NCI-H2196 (cell line): ENCODE data around the gene ZYG11A.
A peak's percentile ranks its signal among the peaks of the same experiment; 100 is the strongest.

ENCODE experiments used
- DNase-seq: peaks from one replicate; lab custom pipeline; 2025; ENCODE audit not compliant: unreplicated experiment; lab: John Stamatoyannopoulos, UW

The ZYG11A gene

GRCh38 chr1:52917156-52917555 is 74.6 kb downstream of the ZYG11A start:
- no peak for DNase-seq

- DNase-seq: no peak
Observed at GRCh38 chr1:52917581-52917980, 75.0 kb downstream of the ZYG11A start.

- DNase-seq: no peak
Observed at GRCh38 chr1:52918201-52918600, 75.6 kb downstream of the ZYG11A start.

GRCh38 chr1:52919051-52919722 is 76.6 kb downstream of the ZYG11A start:
- DNase-seq: no peak

GRCh38 chr1:52919723-52920483 is 77.3 kb downstream of the ZYG11A start:
- DNase-seq: no peak

GRCh38 chr1:52920791-52921291 is 78.3 kb downstream of the ZYG11A start:
- DNase-seq: no peak

GRCh38 chr1:52925571-52926005 is 83.0 kb downstream of the ZYG11A start:
- peak; percentile 47 for DNase-seq

GRCh38 chr1:52926864-52927211 is 84.3 kb downstream of the ZYG11A start:
- DNase-seq: no peak

- peak; percentile 60 for DNase-seq
Observed at GRCh38 chr1:52927212-52928014, 84.9 kb downstream of the ZYG11A start, which contains the start of gene SCP2. Gene SCP2 (plus strand): TSS chr1:52927276. CDS start chr1:52927397, 121 bp downstream.

GRCh38 chr1:52928015-52928404 is 85.5 kb downstream of the ZYG11A start:
- DNase-seq: no peak

GRCh38 chr1:52929019-52929418 is 86.5 kb downstream of the ZYG11A start:
- no peak for DNase-seq

GRCh38 chr1:52937433-52938182 is 95.0 kb downstream of the ZYG11A start:
- no peak for DNase-seq

GRCh38 chr1:52938183-52938451 is 95.6 kb downstream of the ZYG11A start:
- no peak for DNase-seq

- DNase-seq: no peak
Observed at GRCh38 chr1:52943876-52944416, 101.4 kb downstream of the ZYG11A start.

GRCh38 chr1:52944566-52944965 is 102.0 kb downstream of the ZYG11A start:
- no peak for DNase-seq
